HepG2 (cell line): ENCODE results near the gene ZNF629. TPM values are rescaled to one million over a fixed set of nuclear protein-coding genes. Genes with fewer than 3 reads are reported as not detected.

ENCODE experiments used
- BRCA1 ChIP-seq: sonication (generic); formaldehyde crosslinking; IDR thresholded peaks from 2 replicates; pipeline ENCODE4 v1.4.0; 2020; ENCODE audit warnings: missing genetic modification reagents
- CBX1 ChIP-seq: IDR thresholded peaks from one replicate; pipeline ENCODE4 v1.6.1; 2016; ENCODE audit warnings: antibody characterized with exemption, low read depth
- EHMT2 ChIP-seq: fragments of 200-600 bp; sonication (generic); IDR thresholded peaks from 2 replicates; pipeline ENCODE4 v1.7.0; 2017; ENCODE audit warnings: antibody characterized with exemption, low read depth, low read length, borderline replicate concordance
- KDM5A ChIP-seq: fragments of 200-600 bp; sonication (generic); IDR thresholded peaks from 2 replicates; pipeline ENCODE4 v1.7.0; 2018; ENCODE audit warnings: antibody characterized with exemption, mild to moderate bottlenecking, low read length, borderline replicate concordance
- MBD4 ChIP-seq: IDR thresholded peaks from 2 replicates; pipeline ENCODE4 v1.6.1; 2012; ENCODE audit warnings: low read length, inconsistent platforms, borderline replicate concordance
- NR2C2 ChIP-seq: sonication (generic); formaldehyde crosslinking; IDR thresholded peaks from 2 replicates; pipeline ENCODE4 v1.4.0; 2020; ENCODE audit warnings: missing genetic modification reagents, mild to moderate bottlenecking, moderate library complexity, borderline replicate concordance
- NR2F2 ChIP-seq: IDR thresholded peaks from 2 replicates; pipeline ENCODE4 v1.6.1; 2012; ENCODE audit warnings: low read depth, inconsistent platforms, borderline replicate concordance
- SP2 ChIP-seq: sonication (generic); formaldehyde crosslinking; IDR thresholded peaks from 2 replicates; pipeline ENCODE4 v1.5.1; 2020; ENCODE audit warnings: mild to moderate bottlenecking, missing genetic modification reagents
- SRSF9 ChIP-seq: fragments of 200-400 bp; formaldehyde crosslinking; IDR thresholded peaks from 2 replicates; pipeline ENCODE4 v1.6.1; 2018; ENCODE audit warnings: borderline replicate concordance, mild to moderate bottlenecking, low read depth, low read length; ENCODE audit not compliant: insufficient read depth, poor library complexity, severe bottlenecking
- ZIK1 ChIP-seq: sonication (generic); formaldehyde crosslinking; IDR thresholded peaks from 2 replicates; pipeline ENCODE4 v1.5.0; 2020; ENCODE audit warnings: mild to moderate bottlenecking, low read depth, missing genetic modification reagents, borderline replicate concordance
- ZKSCAN1 ChIP-seq: fragments of 150-350 bp; IDR thresholded peaks from 2 replicates; pipeline ENCODE4 v1.6.1; 2014; ENCODE audit warnings: low read length
- ZNF337 ChIP-seq: sonication (generic); formaldehyde crosslinking; IDR thresholded peaks from 2 replicates; pipeline ENCODE4 v1.5.1; 2020; ENCODE audit warnings: missing genetic modification reagents, low read depth, mild to moderate bottlenecking, borderline replicate concordance
- ZNF563 ChIP-seq: sonication (generic); formaldehyde crosslinking; IDR thresholded peaks from 2 replicates; pipeline ENCODE4 v1.8.0; 2022; ENCODE audit warnings: mild to moderate bottlenecking, moderate library complexity, missing genetic modification reagents
- ZNF619 ChIP-seq: sonication (generic); formaldehyde crosslinking; IDR thresholded peaks from 2 replicates; pipeline ENCODE4 v1.4.0; 2020; ENCODE audit warnings: mild to moderate bottlenecking, missing genetic modification reagents
- ZNF768 ChIP-seq: sonication (generic); formaldehyde crosslinking; IDR thresholded peaks from 2 replicates; pipeline ENCODE4 v1.4.0; 2020; ENCODE audit warnings: missing genetic modification reagents
- ZNF780A ChIP-seq: sonication (generic); formaldehyde crosslinking; IDR thresholded peaks from 2 replicates; pipeline ENCODE4 v1.8.0; 2022; ENCODE audit warnings: mild to moderate bottlenecking, missing genetic modification reagents, moderate library complexity
- ZNF839 ChIP-seq: sonication (generic); formaldehyde crosslinking; IDR thresholded peaks from 2 replicates; pipeline ENCODE4 v1.4.0; 2020; ENCODE audit warnings: missing genetic modification reagents, mild to moderate bottlenecking, borderline replicate concordance
- polyA plus RNA-seq, 8 experiments: library from polyadenylated mRNA; depleted of rRNA in 3 of 8; stranded (reverse) in 7 of 8; unstranded in 1 of 8; fragments of >200 nt; fragmentation: Illumina TruSeq in 4 of 8; extraction: Trizol in 4 of 8; gene quantifications; 2 replicates each; pipeline versions ENCODE4 v1.2.1 to v1.2.3, GENCODE V29; 2011 to 2016; ENCODE audit warnings: low read depth in 4 of 8, missing spikeins in 1 of 8, mixed read lengths in 1 of 8; ENCODE audit not compliant: insufficient read depth in 1 of 8
- total RNA-seq, 5 experiments: library from RNA; depleted of rRNA; stranded (reverse); fragments of >200 nt; fragmentation: Illumina TruSeq; extraction: Trizol; gene quantifications; 2 replicates each; pipeline ENCODE4 v1.2.3, GENCODE V29; 2016; ENCODE audit warnings: low read depth in 1 of 5
- TF ChIP-seq, protein P1 (sequence below): sonication (generic); formaldehyde crosslinking; IDR thresholded peaks from 2 replicates; pipeline ENCODE4 v1.5.1; 2020; ENCODE audit warnings: missing genetic modification reagents, mild to moderate bottlenecking, borderline replicate concordance
- TF ChIP-seq, protein P2 (sequence below): sonication (generic); formaldehyde crosslinking; IDR thresholded peaks from 2 replicates; pipeline ENCODE4 v1.5.0; 2020; ENCODE audit warnings: missing genetic modification reagents
- TF ChIP-seq, protein P3 (sequence below): sonication (generic); formaldehyde crosslinking; IDR thresholded peaks from 2 replicates; pipeline ENCODE4 v1.4.0; 2020; ENCODE audit warnings: missing genetic modification reagents
- TF ChIP-seq, protein P4 (sequence below): sonication (generic); formaldehyde crosslinking; conservative IDR thresholded peaks from 2 replicates; pipeline ENCODE4 v1.5.0; 2020; ENCODE audit warnings: missing genetic modification reagents

ZNF629 gene
- total and polyA plus RNA-seq, 2 of the 13 experiments (the other 11 are each of a cell fraction or from before 2014, with no cell fraction given) = 6.1 to 16.5 TPM

DNA sequence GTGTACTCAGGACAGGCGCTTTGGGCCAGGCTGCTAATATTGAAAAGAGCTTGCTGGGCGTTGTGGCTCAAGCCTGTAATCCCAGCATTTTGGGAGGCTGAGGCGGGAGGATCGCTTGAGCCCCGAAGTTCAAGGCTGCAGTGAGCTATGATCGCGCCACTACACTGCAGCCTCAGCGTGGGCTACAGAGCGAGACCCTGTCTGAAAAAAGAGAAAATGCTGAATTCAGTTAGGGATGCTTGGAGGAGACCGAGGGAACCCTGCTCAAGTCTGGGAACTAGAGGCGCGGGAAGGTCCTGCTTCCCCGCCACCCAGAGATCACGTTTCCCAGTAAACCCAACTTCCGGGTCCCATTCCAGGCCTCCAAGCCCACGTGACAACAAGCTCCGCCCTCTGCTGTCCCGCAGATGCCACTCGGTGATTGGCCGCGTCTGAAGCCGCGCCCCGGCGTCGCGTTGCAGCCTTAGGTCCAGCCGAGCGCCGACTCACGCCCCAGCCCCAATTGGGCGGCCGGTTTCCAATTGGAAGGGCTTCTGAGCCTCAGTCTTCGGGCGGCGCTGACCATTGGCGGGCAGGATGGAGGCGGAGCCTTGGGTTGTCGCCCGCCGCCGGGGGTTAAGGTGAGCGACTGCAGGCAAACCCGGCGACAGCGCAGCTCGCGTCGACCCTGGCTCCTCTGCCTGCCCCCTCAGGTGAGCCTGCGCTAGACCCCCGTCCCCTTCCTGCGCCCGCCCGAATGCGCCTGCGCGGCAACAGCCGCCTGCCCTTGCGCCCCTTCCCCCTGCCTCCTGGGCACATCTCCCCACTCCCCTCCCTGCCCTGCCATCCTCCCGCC, 39.0 kb downstream of the ZNF629 start, which contains the start of gene PHKG2 (continued):
- TF ChIP-seq, protein P1, sequence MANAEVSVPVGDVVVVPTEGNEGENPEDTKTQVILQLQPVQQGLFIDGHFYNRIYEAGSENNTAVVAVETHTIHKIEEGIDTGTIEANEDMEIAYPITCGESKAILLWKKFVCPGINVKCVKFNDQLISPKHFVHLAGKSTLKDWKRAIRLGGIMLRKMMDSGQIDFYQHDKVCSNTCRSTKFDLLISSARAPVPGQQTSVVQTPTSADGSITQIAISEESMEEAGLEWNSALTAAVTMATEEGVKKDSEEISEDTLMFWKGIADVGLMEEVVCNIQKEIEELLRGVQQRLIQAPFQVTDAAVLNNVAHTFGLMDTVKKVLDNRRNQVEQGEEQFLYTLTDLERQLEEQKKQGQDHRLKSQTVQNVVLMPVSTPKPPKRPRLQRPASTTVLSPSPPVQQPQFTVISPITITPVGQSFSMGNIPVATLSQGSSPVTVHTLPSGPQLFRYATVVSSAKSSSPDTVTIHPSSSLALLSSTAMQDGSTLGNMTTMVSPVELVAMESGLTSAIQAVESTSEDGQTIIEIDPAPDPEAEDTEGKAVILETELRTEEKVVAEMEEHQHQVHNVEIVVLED (CRISPR knock-in tag) = peak; percentile 92
- TF ChIP-seq KDM5A (peak; percentile 36; the same call in 1 of the 2 replicates), MBD4 (no peak), ZNF619 (peak; percentile 91; the same call in 1 of the 2 replicates), ZIK1 (CRISPR knock-in tag) (peak; percentile 64; the same call in 1 of the 2 replicates), ZNF563 (CRISPR knock-in tag) (peak; percentile 76; the same call in 1 of the 2 replicates), ZNF839 (CRISPR knock-in tag) (0 out of 2 replicates have a peak, but pooled peaks have one; percentile 66), NR2F2 (peak; percentile 14; the same call in 1 of the 2 replicates), CBX1 (peak; percentile 83), EHMT2 (no peak), NR2C2 (CRISPR knock-in tag) (peak; percentile 30; the same call in 1 of the 2 replicates), ZNF337 (CRISPR knock-in tag) (no peak), BRCA1 (peak; percentile 84; the same call in 1 of the 2 replicates), SRSF9 (no peak), ZNF768 (CRISPR knock-in tag) (peak; percentile 36; the same call in 1 of the 2 replicates), SP2 (peak; percentile 81), ZNF780A (CRISPR knock-in tag) (no peak), ZKSCAN1 (no peak)
- TF ChIP-seq, protein P2, sequence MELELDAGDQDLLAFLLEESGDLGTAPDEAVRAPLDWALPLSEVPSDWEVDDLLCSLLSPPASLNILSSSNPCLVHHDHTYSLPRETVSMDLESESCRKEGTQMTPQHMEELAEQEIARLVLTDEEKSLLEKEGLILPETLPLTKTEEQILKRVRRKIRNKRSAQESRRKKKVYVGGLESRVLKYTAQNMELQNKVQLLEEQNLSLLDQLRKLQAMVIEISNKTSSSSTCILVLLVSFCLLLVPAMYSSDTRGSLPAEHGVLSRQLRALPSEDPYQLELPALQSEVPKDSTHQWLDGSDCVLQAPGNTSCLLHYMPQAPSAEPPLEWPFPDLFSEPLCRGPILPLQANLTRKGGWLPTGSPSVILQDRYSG (CRISPR knock-in tag) = peak; percentile 78; the same call in 1 of the 2 replicates
- TF ChIP-seq, protein P3, sequence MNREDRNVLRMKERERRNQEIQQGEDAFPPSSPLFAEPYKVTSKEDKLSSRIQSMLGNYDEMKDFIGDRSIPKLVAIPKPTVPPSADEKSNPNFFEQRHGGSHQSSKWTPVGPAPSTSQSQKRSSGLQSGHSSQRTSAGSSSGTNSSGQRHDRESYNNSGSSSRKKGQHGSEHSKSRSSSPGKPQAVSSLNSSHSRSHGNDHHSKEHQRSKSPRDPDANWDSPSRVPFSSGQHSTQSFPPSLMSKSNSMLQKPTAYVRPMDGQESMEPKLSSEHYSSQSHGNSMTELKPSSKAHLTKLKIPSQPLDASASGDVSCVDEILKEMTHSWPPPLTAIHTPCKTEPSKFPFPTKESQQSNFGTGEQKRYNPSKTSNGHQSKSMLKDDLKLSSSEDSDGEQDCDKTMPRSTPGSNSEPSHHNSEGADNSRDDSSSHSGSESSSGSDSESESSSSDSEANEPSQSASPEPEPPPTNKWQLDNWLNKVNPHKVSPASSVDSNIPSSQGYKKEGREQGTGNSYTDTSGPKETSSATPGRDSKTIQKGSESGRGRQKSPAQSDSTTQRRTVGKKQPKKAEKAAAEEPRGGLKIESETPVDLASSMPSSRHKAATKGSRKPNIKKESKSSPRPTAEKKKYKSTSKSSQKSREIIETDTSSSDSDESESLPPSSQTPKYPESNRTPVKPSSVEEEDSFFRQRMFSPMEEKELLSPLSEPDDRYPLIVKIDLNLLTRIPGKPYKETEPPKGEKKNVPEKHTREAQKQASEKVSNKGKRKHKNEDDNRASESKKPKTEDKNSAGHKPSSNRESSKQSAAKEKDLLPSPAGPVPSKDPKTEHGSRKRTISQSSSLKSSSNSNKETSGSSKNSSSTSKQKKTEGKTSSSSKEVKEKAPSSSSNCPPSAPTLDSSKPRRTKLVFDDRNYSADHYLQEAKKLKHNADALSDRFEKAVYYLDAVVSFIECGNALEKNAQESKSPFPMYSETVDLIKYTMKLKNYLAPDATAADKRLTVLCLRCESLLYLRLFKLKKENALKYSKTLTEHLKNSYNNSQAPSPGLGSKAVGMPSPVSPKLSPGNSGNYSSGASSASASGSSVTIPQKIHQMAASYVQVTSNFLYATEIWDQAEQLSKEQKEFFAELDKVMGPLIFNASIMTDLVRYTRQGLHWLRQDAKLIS (CRISPR knock-in tag) = no peak; the same call in 1 of the 2 replicates
- TF ChIP-seq, protein P4, sequence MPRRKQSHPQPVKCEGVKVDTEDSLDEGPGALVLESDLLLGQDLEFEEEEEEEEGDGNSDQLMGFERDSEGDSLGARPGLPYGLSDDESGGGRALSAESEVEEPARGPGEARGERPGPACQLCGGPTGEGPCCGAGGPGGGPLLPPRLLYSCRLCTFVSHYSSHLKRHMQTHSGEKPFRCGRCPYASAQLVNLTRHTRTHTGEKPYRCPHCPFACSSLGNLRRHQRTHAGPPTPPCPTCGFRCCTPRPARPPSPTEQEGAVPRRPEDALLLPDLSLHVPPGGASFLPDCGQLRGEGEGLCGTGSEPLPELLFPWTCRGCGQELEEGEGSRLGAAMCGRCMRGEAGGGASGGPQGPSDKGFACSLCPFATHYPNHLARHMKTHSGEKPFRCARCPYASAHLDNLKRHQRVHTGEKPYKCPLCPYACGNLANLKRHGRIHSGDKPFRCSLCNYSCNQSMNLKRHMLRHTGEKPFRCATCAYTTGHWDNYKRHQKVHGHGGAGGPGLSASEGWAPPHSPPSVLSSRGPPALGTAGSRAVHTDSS (CRISPR knock-in tag) = no peak
